TTC549 (cell line): ENCODE results near the gene ZNF697.
"Not testable (repeated sequence)": the region's sequence is repeated elsewhere in the genome, so short reads cannot be mapped to it uniquely, and the experiment has no call there.

Source experiments
- FAIRE-seq: peaks from 2 replicates; lab custom pipeline; 2012; peaks lifted over from hg19 to GRCh38; lab: Jason Lieb, UNC

ZNF697 gene

GRCh38 chr1:119647734-119648619 lies at the start of gene ZNF697:
ZNF697 (minus strand) TSS chr1:119648266; CDS start chr1:119626100, 22,166 bp downstream.
- FAIRE-seq: no peak

DNA sequence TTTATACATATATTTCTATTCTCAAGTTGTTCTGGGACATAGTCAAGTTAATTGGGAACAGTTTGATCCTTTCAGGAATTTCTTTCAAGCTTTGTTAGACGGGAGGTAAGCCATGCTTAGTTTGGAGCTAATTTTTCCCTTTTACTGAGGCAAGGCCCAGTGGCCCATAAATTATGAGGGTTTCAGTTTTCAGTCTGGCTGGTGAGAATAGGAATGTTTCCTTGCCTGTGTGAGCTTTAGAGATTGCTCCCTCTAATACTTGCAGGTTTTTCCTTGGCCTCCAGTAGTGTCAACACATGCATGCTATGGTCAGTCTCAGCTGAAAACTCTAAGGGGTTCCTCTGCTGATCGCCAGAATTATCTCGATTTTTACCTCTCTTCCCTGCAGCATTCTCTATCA lies 49.5 kb upstream of the ZNF697 start:
- FAIRE-seq: no peak

DNA sequence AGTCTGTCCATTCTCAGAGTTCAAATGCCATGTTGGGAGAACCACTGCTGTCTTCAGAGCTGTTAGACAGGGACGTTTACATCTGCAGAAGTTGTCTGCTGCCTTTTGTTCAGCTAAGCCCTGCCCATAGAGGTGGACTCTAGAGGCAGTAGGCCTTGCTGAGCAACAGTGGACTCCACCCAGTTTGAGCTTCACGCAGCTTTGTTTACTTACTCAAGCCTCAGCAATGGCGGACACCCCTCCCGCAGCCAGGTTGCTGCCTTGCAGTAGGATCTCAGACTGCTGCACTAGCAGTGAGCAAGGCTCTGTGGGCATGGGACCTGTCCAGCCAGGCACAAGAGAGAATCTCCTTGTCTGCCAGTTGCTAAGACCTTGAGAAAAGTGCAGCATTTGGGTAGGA lies 48.8 kb upstream of the ZNF697 start:
- not testable (repeated sequence) for FAIRE-seq

- no peak for FAIRE-seq
Observed at GRCh38 chr1:119689511-119689910, 41.4 kb upstream of the ZNF697 start.

GRCh38 chr1:119688810-119689209 lies 40.7 kb upstream of the ZNF697 start:
- no peak for FAIRE-seq

DNA sequence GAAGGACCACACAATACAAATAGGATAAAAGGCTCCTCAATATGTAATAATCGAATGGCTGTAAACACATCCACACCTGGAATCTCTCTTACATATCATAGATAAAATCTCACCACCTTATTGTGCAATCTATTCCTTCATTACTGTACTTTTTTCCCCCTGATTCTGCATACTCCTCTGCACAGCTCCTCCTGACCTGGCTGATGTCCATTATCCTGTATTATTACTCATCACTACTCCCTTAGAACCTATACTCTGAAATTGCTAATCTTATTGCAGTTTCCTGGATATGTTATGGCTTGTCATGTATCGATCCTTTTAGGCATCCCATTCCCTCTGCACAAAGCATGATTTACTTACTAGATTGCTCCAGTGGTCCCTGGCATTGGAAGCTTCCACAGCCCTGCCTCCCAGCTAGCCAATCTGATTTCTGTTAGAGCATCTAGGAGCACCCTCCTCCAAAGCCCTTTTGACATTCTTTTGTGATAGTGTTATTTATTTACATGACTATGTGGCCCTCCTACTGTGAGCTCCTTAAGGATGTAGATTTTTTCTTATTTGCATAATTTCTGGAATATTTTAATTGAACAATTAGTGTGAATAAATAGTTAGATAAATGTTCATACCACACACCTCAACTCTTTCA lies 39.5 kb upstream of the ZNF697 start:
- FAIRE-seq: no peak

DNA sequence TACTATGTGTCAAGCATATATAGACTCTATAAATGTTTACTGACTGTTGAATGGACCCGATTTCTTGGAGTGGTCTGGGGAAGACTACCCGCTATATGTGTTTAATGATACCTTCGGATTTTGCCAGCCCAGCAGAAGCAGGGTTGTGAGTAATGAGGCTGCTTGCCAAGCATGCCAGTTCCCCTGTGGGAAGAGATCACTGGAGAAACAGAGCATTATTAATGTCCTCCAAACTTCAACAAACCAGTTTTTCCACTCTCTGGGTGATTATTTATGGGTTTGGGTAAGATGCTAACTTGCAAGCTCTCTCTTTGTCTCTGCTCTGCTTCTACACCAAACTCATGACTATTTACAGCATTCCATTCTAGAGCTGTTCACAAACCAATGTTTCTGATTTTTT lies 38.6 kb upstream of the ZNF697 start:
- no peak for FAIRE-seq

DNA sequence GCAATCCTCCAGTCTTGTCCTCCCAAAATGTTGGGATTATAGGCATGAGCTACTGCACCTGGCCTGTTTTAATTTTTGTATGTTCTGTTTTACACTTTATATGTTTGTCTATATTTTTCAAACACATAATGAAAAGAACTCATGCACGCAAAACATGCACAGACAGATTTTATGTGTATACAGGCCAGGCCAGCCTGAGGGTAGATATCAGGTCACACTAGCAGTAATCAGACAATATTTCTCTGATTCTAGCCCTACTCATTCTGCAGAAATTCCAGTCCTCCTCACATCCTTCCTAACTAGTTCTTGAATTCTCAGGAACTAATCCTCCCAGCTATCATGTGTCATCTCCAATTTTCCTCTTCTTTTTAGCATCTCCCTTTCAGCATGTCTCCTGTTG lies 35.8 kb upstream of the ZNF697 start:
- FAIRE-seq: no peak

GRCh38 chr1:119682141-119682540 lies 34.1 kb upstream of the ZNF697 start:
- no peak for FAIRE-seq

DNA sequence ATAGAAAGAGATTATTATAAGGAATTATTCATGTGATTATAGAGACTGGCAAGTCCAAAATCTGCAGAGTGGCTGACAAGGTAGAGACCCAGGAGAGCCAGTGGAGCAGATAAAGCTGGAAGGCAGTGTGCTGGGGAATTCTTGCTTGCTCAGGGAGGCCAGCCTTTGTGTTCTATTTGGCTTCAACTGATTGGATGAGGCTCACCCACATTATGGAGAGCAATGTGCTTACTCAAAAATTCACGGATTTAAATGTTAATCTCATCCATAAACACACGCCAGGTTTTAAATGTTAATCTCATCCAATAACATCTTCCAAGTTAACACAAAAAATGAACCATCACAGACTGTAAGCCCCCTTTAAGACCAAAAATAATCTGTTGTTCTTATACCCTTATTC lies 33.5 kb upstream of the ZNF697 start:
- no peak for FAIRE-seq

- no peak for FAIRE-seq
Observed at GRCh38 chr1:119680723-119681122, 32.7 kb upstream of the ZNF697 start.

- no peak for FAIRE-seq
Observed at GRCh38 chr1:119680193-119680592, 32.1 kb upstream of the ZNF697 start.

DNA sequence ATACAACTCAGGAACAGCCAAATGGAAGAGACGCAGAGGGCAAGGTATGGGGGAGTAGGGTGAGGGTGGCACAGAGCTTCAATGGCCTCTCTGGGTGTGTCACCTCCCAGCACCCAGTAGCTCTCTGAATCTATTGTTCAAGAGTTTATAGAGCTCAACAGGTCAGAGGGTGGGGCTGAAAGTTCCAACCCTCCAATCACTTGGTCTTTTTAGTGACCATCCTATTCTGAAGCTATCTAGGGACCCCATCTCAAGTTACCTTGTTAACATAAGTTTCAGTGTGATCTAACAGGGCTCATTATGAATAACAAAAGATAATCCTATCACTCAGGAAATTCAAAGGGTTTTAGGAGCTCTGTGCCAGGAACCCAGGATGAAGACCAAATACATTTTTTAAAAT lies 31.2 kb upstream of the ZNF697 start:
- no peak for FAIRE-seq

DNA sequence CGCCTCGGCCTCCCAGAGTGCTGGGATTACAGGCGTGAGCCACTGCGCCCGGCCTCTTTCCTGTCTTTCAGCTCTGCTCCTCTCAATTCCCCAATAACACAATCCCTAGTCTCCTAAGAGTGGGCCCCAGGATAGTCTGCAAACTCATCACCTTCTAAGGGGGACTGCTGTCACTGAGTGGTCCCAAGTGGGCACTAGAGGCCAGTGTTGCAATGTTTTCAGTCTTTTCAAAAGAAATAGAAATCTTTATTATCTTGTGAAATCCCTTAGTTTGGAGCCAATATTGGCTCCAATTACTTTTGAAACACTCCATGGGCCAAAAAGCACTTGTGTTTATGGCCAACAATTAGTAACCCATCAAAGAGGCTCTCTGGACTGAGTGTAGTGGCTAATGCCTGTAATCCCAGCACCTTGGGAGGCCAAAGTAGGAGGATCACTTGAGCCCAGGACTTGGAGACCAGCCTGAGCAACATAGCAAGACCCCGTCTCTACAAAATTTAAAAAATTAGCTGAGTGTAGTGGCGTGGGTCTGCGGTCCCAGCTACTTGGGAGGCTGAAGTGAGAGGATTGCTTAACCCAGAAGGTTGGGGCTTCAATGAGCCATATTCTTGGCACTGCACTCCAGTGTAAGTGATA lies 28.6 kb upstream of the ZNF697 start:
- FAIRE-seq: no peak

GRCh38 chr1:119675349-119676345 lies 27.6 kb upstream of the ZNF697 start:
- FAIRE-seq: peak; percentile 62

GRCh38 chr1:119674835-119675289 lies 26.8 kb upstream of the ZNF697 start:
- no peak for FAIRE-seq

DNA sequence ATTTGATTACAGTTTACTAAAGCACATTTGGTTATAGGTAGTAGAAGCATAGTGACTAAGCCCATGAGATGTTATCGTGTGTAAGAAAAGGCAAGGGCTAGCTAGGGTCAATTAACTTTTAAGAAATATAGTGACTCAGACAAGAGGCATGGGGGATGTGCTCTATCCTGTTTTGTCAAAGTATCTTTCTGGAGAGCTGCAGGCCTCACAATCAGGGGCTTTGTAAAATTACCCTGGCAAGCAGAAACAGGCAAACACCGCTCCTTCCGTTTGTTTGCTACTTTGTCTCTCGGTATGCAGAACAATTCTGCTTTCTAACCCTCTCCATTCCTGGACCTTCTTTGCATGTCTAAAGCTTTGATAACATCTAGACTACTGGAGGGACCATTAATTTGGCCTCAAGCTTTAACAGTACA lies 26.1 kb upstream of the ZNF697 start:
- no peak for FAIRE-seq

DNA sequence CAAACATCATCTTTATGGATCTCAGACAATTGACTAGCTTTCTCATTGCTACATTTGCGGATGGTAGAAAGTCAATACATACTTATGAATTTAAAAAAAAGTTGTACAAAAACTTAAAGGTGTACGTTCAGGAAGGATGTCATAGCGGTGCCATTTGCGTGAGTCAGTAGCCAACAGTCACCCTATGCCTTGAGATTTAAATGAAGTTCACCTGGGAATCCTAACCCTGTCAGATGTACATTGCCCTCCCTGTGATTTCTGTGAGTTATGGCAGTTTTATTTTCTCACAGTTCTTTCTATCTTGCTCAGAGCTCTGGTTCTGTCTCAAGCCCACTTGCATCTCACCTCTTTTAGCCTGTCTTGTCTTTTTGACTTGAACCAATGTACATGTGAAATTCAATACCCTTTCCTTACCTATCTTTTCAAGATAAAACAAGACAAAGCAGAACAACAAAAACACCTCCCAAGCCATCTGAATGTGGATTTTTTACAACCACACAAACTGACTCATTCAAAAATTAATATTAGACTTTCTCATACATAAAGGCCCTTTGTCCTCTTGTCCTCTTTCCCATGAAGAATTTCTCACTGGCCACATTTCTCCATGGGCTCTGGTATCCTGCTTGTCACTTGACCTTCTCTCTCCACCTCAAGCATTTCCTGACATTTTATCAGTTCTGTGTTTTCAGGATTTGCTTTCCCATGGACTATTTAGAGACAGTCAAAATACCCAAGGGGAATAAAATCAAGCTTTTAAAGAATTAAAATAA lies 25.3 kb upstream of the ZNF697 start:
- FAIRE-seq: no peak

DNA sequence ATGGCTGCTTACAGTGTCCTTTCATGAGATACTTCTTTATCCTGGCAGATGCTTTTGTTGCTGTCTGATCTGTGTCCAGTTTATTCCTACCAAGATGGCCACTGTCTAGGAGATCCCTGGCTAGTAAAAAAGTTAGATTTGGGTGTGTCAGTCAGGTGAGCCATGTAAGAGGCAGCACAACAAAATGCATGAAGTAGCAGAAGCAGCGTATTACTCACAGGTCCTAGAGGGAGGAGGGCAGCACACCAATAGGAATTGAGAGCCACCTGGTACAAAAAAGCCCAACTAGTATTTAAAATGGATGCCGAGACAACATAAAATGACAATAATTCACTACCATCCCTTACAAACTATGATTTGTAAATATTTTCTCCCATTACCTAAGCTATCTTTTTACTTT lies 22.8 kb upstream of the ZNF697 start:
- no peak for FAIRE-seq

DNA sequence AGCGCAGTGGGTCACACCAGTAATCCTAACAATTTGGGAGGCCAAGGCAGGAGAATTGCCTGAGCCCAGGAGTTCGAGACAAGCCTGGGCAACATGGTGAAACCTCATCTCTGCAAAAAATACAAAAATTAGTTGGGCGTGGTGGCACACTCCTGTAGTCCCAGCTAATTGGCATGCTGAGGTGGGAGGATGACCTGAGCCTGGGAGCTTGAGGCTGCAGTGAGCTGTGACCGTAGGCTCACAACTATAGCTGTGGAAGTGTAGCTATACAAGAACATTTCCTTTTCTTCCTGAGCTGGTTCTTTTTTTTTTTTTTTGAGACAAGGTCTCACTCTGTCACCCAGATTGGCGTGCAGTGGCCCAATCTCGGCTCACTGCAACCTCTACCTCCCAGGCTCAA lies 19.1 kb upstream of the ZNF697 start:
- no peak for FAIRE-seq

GRCh38 chr1:119664067-119664466 lies 16.0 kb upstream of the ZNF697 start:
- no peak for FAIRE-seq
